H9 (cell line): ENCODE data around the gene ZNF423. TPM values are rescaled to one million over a fixed set of nuclear protein-coding genes. Genes with fewer than 3 reads are reported as not detected.
A peak's percentile ranks its signal among the peaks of the same experiment; 100 is the strongest.

ENCODE experiments used
- DNase-seq: peaks from one replicate; pipeline ENCODE4 v3.0.0-alpha.2; 2017
- H2AFZ ChIP-seq: one replicate; pipeline ENCODE4 v1.6.1; 2013; ENCODE audit warnings: mild to moderate bottlenecking, low read length, control low read depth, moderate library complexity
- H2AK5ac ChIP-seq: 2 replicates; pipeline ENCODE4 v1.6.1; 2013; ENCODE audit warnings: low read length, control low read depth, mixed read lengths; ENCODE audit not compliant: insufficient read length
- H2BK120ac ChIP-seq: one replicate; pipeline ENCODE4 v1.6.1; 2013; ENCODE audit warnings: low read depth, mild to moderate bottlenecking, low read length, control low read depth, inconsistent platforms; ENCODE audit not compliant: poor library complexity, severe bottlenecking
- H2BK12ac ChIP-seq: 2 replicates; pipeline ENCODE4 v1.6.1; 2013; ENCODE audit warnings: low read length, control low read depth, mixed read lengths, low read depth; ENCODE audit not compliant: insufficient read length
- H2BK15ac ChIP-seq: 2 replicates; pipeline ENCODE4 v1.6.1; 2013; ENCODE audit warnings: low read depth, low read length, control low read depth
- H2BK20ac ChIP-seq: one replicate; pipeline ENCODE4 v1.6.1; 2013; ENCODE audit warnings: low read depth, mild to moderate bottlenecking, low read length, control low read depth, inconsistent platforms; ENCODE audit not compliant: poor library complexity, severe bottlenecking
- H2BK5ac ChIP-seq: 2 replicates; pipeline ENCODE4 v1.6.1; 2013; ENCODE audit warnings: low read length, control low read depth, mixed read lengths; ENCODE audit not compliant: insufficient read length
- H3K14ac ChIP-seq: 2 replicates; pipeline ENCODE4 v1.6.1; 2013; ENCODE audit warnings: low read length, control low read depth; ENCODE audit not compliant: insufficient read depth
- H3K18ac ChIP-seq: 2 replicates; pipeline ENCODE4 v1.6.1; 2013; ENCODE audit warnings: low read depth, mild to moderate bottlenecking, mixed read lengths, low read length, control low read depth; ENCODE audit not compliant: insufficient read length
- H3K23ac ChIP-seq: 2 replicates; pipeline ENCODE4 v1.6.1; 2013; ENCODE audit warnings: low read length, control low read depth, mixed read lengths, low read depth; ENCODE audit not compliant: insufficient read length
- H3K23me2 ChIP-seq: 2 replicates; pipeline ENCODE4 v1.6.1; 2013; ENCODE audit warnings: low read depth, mild to moderate bottlenecking, mixed read lengths, low read length, control low read depth; ENCODE audit not compliant: insufficient read length, poor library complexity, severe bottlenecking
- H3K27ac ChIP-seq: 2 replicates; pipeline ENCODE4 v1.5.1; 2013; ENCODE audit warnings: low read length, control low read depth, mixed read lengths, low read depth; ENCODE audit not compliant: insufficient read length
- H3K27me3 ChIP-seq: 2 replicates; pipeline ENCODE4 v1.6.1; 2013; ENCODE audit warnings: low read length, control low read depth, inconsistent platforms; ENCODE audit not compliant: insufficient read depth
- H3K4ac ChIP-seq: 2 replicates; pipeline ENCODE4 v1.6.1; 2013; ENCODE audit warnings: low read depth, mild to moderate bottlenecking, control low read depth, inconsistent platforms, low read length, moderate library complexity
- H3K4me1 ChIP-seq: 2 replicates; pipeline ENCODE4 v1.6.1; 2013; ENCODE audit warnings: low read length, control low read depth, inconsistent platforms; ENCODE audit not compliant: insufficient read depth
- H3K4me2 ChIP-seq: 2 replicates; pipeline ENCODE4 v1.6.1; 2013; ENCODE audit warnings: low read length, control low read depth, mixed read lengths; ENCODE audit not compliant: insufficient read length, insufficient read depth
- H3K56ac ChIP-seq: 2 replicates; pipeline ENCODE4 v1.6.1; 2013; ENCODE audit warnings: low read depth, mild to moderate bottlenecking, mixed read lengths, low read length, control low read depth; ENCODE audit not compliant: insufficient read length
- H3K79me1 ChIP-seq: 2 replicates; pipeline ENCODE4 v1.6.1; 2013; ENCODE audit warnings: low read depth, mild to moderate bottlenecking, moderate library complexity, low read length, control low read depth, inconsistent platforms; ENCODE audit not compliant: insufficient read depth, poor library complexity, severe bottlenecking
- H3K79me2 ChIP-seq: 2 replicates; pipeline ENCODE4 v1.6.1; 2013; ENCODE audit warnings: low read length, control low read depth, inconsistent platforms; ENCODE audit not compliant: insufficient read depth
- H3K9ac ChIP-seq: 2 replicates; pipeline ENCODE4 v1.6.1; 2013; ENCODE audit warnings: low read length, control low read depth, mixed read lengths; ENCODE audit not compliant: insufficient read length; ENCODE audit errors: extremely low read depth
- H3K9me3 ChIP-seq: one replicate; pipeline ENCODE4 v1.6.1; 2013; ENCODE audit warnings: low read depth, low read length, inconsistent platforms; ENCODE audit not compliant: control insufficient read depth
- H3T11ph ChIP-seq: one replicate; pipeline ENCODE4 v1.6.1; 2013; ENCODE audit warnings: mild to moderate bottlenecking, low read length, control low read depth, inconsistent platforms
- H4K20me1 ChIP-seq: one replicate; pipeline ENCODE4 v1.6.1; 2013; ENCODE audit not compliant: control insufficient read depth, insufficient read length, insufficient read depth
- H4K5ac ChIP-seq: 2 replicates; pipeline ENCODE4 v1.6.1; 2013; ENCODE audit warnings: low read depth, mild to moderate bottlenecking, mixed read lengths, low read length, control low read depth; ENCODE audit not compliant: insufficient read length
- H4K8ac ChIP-seq: replicated peaks from 2 replicates; pipeline ENCODE4 v1.6.1; 2013; ENCODE audit warnings: low read length, control low read depth, mixed read lengths, low read depth; ENCODE audit not compliant: insufficient read length
- H4K91ac ChIP-seq: 2 replicates; pipeline ENCODE4 v1.6.1; 2013; ENCODE audit warnings: low read depth, mild to moderate bottlenecking, moderate library complexity, mixed read lengths, low read length, control low read depth; ENCODE audit not compliant: insufficient read length
- H3K27ac Mint-ChIP-seq, 3 experiments: 2 replicates in 2 of 3; 3 replicates in 1 of 3; pipeline ENCODE4 v1.8.0; 2020 to 2021; ENCODE audit warnings: mixed read lengths in 3 of 3, mild to moderate bottlenecking in 1 of 3, moderate library complexity in 1 of 3
- H3K27me3 Mint-ChIP-seq: 2 replicates; pipeline ENCODE4 v1.8.0; 2021; ENCODE audit warnings: low read depth, mild to moderate bottlenecking, moderate library complexity, mixed read lengths
- H3K36me3 Mint-ChIP-seq, 3 experiments: 2 replicates in 2 of 3; 3 replicates in 1 of 3; pipeline ENCODE4 v1.8.0; 2020 to 2021; ENCODE audit warnings: low read depth in 3 of 3, mixed read lengths in 3 of 3; ENCODE audit not compliant: insufficient read depth in 1 of 3
- H3K4me1 Mint-ChIP-seq, 2 experiments: 2 replicates each; pipeline ENCODE4 v1.8.0; 2020; ENCODE audit warnings: mixed read lengths in 2 of 2
- H3K4me3 Mint-ChIP-seq, 2 experiments: 2 replicates in 1 of 2; 3 replicates in 1 of 2; pipeline ENCODE4 v1.8.0; 2020 to 2021; ENCODE audit warnings: mild to moderate bottlenecking in 2 of 2, mixed read lengths in 2 of 2, moderate library complexity in 1 of 2
- H3K9me3 Mint-ChIP-seq, 2 experiments: 2 replicates in 1 of 2; 3 replicates in 1 of 2; pipeline ENCODE4 v1.8.0; 2020; ENCODE audit warnings: mild to moderate bottlenecking in 2 of 2, mixed read lengths in 2 of 2, moderate library complexity in 1 of 2
- CTCF ChIP-seq: fragments of 200-600 bp; sonication (generic); conservative IDR thresholded peaks from 3 replicates; pipeline ENCODE4 v1.8.0; 2021; ENCODE audit warnings: antibody characterized with exemption, mild to moderate bottlenecking
- WGBS: extraction: QIAGEN DNeasy Blood & Tissue Kit; methylation state at CpG from one replicate; pipeline ENCODE4 v1.1.7; 2013; ENCODE audit warnings: missing lambda C conversion rate, low lambda C conversion rate, mixed read lengths; ENCODE audit not compliant: insufficient read length; ENCODE audit errors: extremely low coverage; 5-methylcytosine and 5-hydroxymethylcytosine counted together
- total RNA-seq: library from RNA; stranded (reverse); gene quantifications from 2 replicates; pipeline ENCODE4 v1.2.1, GENCODE V29; 2021

ZNF423 gene
- total RNA-seq, 1 experiment from 2014 or later = 51.5 TPM

GRCh38 chr16:49795513-49795912 is 60.4 kb downstream of the ZNF423 start:
- H3K4me1 ChIP-seq = peaks cover 3% of the 10 kb centered on the region; the same call in 1 of the 2 replicates
- H3K4me2 ChIP-seq = no peak overlapping the region
- no peaks in the 10 kb centered on the region for H3K9me3 ChIP-seq
- no peak overlapping the region for H4K8ac ChIP-seq
- no peak overlapping the region for H2BK120ac ChIP-seq
- no peak overlapping the region for H3K9ac ChIP-seq
- H2AK5ac ChIP-seq = no peak overlapping the region
- H4K20me1 ChIP-seq = no peaks in the 10 kb centered on the region
- no peaks in the 10 kb centered on the region for H3K79me1 ChIP-seq
- H3K27ac ChIP-seq = no peak overlapping the region
- H3K79me2 ChIP-seq = peaks cover 2% of the 10 kb centered on the region; the same call in 1 of the 2 replicates
- Mint-ChIP-seq H3K4me1 (peaks cover 46 to 47% of the 10 kb centered on the region in 2 experiments), H3K36me3 (no peaks in the 10 kb centered on the region; a peak in 2 of 7 replicates), H3K9me3 (no peaks in the 10 kb centered on the region), H3K27me3 (no peaks in the 10 kb centered on the region), H3K4me3 (no peak overlapping the region; a peak in 1 of 5 replicates), H3K27ac (peak overlapping the region in 2 of 3 experiments; percentile 23 to 79; a peak in 1 of 7 replicates)
- no peak overlapping the region for H2BK20ac ChIP-seq
- no peak for DNase-seq
- H3T11ph ChIP-seq = no peak overlapping the region
- H4K91ac ChIP-seq = no peak overlapping the region
- H2BK5ac ChIP-seq = no peak overlapping the region
- no peak overlapping the region for H4K5ac ChIP-seq
- TF ChIP-seq CTCF = no peak
- H3K27me3 ChIP-seq = no peaks in the 10 kb centered on the region
- H3K23me2 ChIP-seq = no peaks in the 10 kb centered on the region
- no peak overlapping the region for H3K4ac ChIP-seq
- H3K18ac ChIP-seq = no peak overlapping the region
- no peak overlapping the region for H3K14ac ChIP-seq
- H3K23ac ChIP-seq = no peak overlapping the region
- WGBS = no CpG with 5 or more reads among the region's 8 CpGs
- H3K56ac ChIP-seq = no peak overlapping the region
- no peak overlapping the region for H2AFZ ChIP-seq
- no peak overlapping the region for H2BK12ac ChIP-seq
- H2BK15ac ChIP-seq = no peak overlapping the region
